GM18951 (cell line): ENCODE results near the gene PPP1CC.
"Not testable (repeated sequence)": the region's sequence is repeated elsewhere in the genome, so short reads cannot be mapped to it uniquely, and the experiment has no call there.

Experiments used
- POLR2A ChIP-seq: IDR thresholded peaks from 4 replicates; pipeline ENCODE4 v1.6.1; 2011; ENCODE audit warnings: mild to moderate bottlenecking; ENCODE audit not compliant: insufficient read length, insufficient read depth; ENCODE audit errors: extremely low read depth
- in situ Hi-C: fragments of 300-500 bp; cut with MboI; formaldehyde crosslinking; loops from one replicate; pipeline ENCODE4 v1.12.0; 2022; ENCODE audit warnings: low sequenced_read_pairs, mixed read lengths, inconsistent platforms; ENCODE audit not compliant: unreplicated experiment

PPP1CC gene

GRCh38 chr12:110766311-110767154 is 23.8 kb upstream of the PPP1CC start:
- in situ Hi-C loops = no loop called here
- TF ChIP-seq POLR2A = no peak

GRCh38 chr12:110765572-110765971 is 22.9 kb upstream of the PPP1CC start:
- in situ Hi-C loops = not testable (repeated sequence)

- TF ChIP-seq POLR2A = no peak
- in situ Hi-C loops = no loop called here
Measured at GRCh38 chr12:110765111-110765510, 22.4 kb upstream of the PPP1CC start.

GRCh38 chr12:110763583-110763982 is 20.9 kb upstream of the PPP1CC start:
- in situ Hi-C loops = no loop called here
- no peak for TF ChIP-seq POLR2A

GRCh38 chr12:110762891-110763290 is 20.2 kb upstream of the PPP1CC start:
- TF ChIP-seq POLR2A = no peak
- in situ Hi-C loops = no loop called here

- in situ Hi-C loops = no loop called here
- no peak for TF ChIP-seq POLR2A
Measured at GRCh38 chr12:110760204-110760609, 17.5 kb upstream of the PPP1CC start.

- no peak for TF ChIP-seq POLR2A
- in situ Hi-C loops = no loop called here
Measured at GRCh38 chr12:110758922-110759321, 16.2 kb upstream of the PPP1CC start.

- in situ Hi-C loops = no loop called here
- TF ChIP-seq POLR2A = no peak
Measured at GRCh38 chr12:110756611-110757010, 13.9 kb upstream of the PPP1CC start.

DNA sequence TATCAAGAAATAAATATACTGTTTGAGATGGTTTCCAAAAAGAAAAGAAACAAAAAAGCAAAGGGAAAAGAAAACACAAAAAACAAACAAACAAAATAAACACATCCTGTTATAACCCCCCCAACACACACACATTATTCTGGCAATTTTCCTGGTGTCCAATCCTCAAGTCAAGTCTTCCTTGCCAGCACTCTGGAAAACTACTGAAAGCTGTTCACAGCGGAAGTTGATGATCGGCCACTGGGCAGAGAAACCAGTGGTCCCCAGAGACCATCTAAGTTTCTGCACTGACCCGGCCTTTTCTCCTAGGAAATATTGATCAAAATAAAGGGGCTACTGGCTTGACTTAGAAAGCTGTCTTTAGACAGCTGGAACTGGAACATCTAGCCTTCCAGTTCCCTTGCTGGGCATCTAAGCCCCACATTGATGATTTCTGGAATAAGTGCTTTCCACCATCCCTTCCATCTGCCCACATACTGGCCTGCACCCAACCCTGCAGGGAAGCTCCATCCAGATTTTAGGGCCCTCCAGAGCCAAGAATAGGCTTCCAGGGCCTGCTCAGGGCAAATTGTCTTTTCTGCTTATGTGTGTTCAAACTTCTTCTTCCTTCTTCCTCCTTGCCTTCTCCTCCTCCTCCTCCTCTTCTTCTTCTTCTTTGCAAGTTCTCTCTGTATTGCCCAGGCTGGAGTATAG is 11.6 kb upstream of the PPP1CC start:
- no peak for TF ChIP-seq POLR2A
- in situ Hi-C loops = no loop called here

GRCh38 chr12:110750784-110751461 is 8.2 kb upstream of the PPP1CC start:
- no peak for TF ChIP-seq POLR2A
- in situ Hi-C loops = no loop called here

DNA sequence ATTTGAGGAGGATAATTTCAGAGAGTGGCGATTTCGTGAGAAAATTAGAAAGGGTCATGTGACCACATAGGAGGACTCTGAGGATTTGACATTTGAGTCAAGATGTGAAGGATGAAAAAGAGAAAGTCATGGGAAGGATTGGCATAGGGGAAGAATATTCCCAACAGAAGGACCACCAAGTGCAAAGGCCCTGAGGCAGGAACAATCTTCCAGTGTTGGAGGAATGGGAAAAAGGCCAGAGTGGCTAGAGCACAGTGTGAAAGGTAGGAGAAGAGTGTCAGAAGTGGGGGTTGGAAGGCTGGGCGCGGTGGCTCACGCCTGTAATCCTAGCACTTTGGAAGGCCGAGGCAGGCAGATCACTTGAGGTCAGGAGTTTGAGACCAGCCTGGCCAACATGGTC is 3.9 kb upstream of the PPP1CC start:
- no peak for TF ChIP-seq POLR2A
- in situ Hi-C loops = no loop called here

DNA sequence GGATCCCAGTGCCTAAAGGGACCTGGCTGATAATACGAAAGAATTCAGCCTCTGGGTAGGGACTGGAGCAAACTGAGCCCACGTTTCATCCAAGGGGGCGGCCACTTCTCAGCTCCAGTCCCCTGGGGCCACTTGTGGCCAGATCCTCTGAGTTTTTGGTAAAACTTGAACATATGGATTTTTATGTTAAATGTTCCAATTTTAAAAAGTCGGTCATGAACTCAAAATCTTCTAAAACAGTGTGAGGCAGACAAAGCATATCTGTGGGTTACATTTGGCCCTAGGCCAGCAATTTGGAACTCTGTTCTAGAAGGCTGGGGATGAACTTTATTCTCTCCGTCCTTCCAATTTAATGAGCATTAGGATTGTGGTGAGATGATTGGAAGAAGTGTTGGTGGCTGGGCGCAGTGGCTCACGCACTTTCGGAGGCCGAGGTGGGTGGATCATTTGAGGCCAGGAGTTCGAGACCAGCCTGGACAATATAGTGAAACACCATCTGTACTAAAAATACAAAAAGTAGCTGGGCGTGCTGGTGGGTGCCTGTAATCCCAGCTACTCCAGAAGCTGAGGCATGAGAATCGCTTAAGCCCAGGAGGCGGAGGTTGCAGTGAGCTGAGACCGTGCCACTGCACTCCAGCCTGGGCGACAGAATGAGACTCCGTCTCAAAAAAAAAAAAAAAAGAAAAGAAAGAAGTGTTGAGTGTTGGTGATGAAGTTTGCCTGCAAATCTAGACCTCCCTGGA is 3.0 kb upstream of the PPP1CC start:
- in situ Hi-C loops = no loop called here

More for the DNA sequence above, 3.0 kb upstream of the PPP1CC start:
- no peak for TF ChIP-seq POLR2A
